ENCODE measurements around the gene GPR21.
A peak's percentile ranks its signal among the peaks of the same experiment; 100 is the strongest.

Gene GPR21

GRCh38 chr9:123073441-123073840 lies 40.0 kb downstream of the GPR21 start:
- no peak for DNase-seq (ENCODE audit: low spot score)
- TF ChIP-seq CTCF (IDR thresholded peaks at IDR 0.05; ENCODE audit: extremely low read depth, insufficient read depth, missing control alignments) = no peak
- in situ Hi-C loops (cut with MboI; ENCODE audit: low pct_unique_long_range_greater_than_20kb, low sequenced_read_pairs, unreplicated experiment) = no loop called here

GRCh38 chr9:123073991-123074422 lies 40.5 kb downstream of the GPR21 start:
- in situ Hi-C loops (cut with MboI; ENCODE audit: low pct_unique_long_range_greater_than_20kb, low sequenced_read_pairs, unreplicated experiment) = no loop called here
- no peak for TF ChIP-seq CTCF (IDR thresholded peaks at IDR 0.05; ENCODE audit: extremely low read depth, insufficient read depth, missing control alignments)
- DNase-seq (ENCODE audit: low spot score) = no peak

GRCh38 chr9:123074628-123075027 lies 41.2 kb downstream of the GPR21 start:
- TF ChIP-seq CTCF (IDR thresholded peaks at IDR 0.05; ENCODE audit: extremely low read depth, insufficient read depth, missing control alignments) = no peak
- in situ Hi-C loops (cut with MboI; ENCODE audit: low pct_unique_long_range_greater_than_20kb, low sequenced_read_pairs, unreplicated experiment) = no loop called here
- no peak for DNase-seq (ENCODE audit: low spot score)

- no peak for DNase-seq (ENCODE audit: low spot score)
- no peak for TF ChIP-seq CTCF (IDR thresholded peaks at IDR 0.05; ENCODE audit: extremely low read depth, insufficient read depth, missing control alignments)
- in situ Hi-C loops (cut with MboI; ENCODE audit: low pct_unique_long_range_greater_than_20kb, low sequenced_read_pairs, unreplicated experiment) = loop anchor here (5.0 to 10.0 kb wide), 2 partner anchors 144 to 272 kb away; no protein-coding TSS in a partner anchor
These were observed 47.0 kb downstream of the GPR21 start for GRCh38 chr9:123080444-123080843.

- in situ Hi-C loops (cut with MboI; ENCODE audit: low pct_unique_long_range_greater_than_20kb, low sequenced_read_pairs, unreplicated experiment) = loop anchor here (5.0 to 10.0 kb wide), 2 partner anchors 143 to 270 kb away; no protein-coding TSS in a partner anchor
- peak; percentile 70 for TF ChIP-seq CTCF (IDR thresholded peaks at IDR 0.05; ENCODE audit: extremely low read depth, insufficient read depth, missing control alignments)
- DNase-seq (ENCODE audit: low spot score) = no peak
These were observed 48.4 kb downstream of the GPR21 start for GRCh38 chr9:123081824-123082223.

- in situ Hi-C loops (cut with MboI; ENCODE audit: low pct_unique_long_range_greater_than_20kb, low sequenced_read_pairs, unreplicated experiment) = loop anchor here (5.0 to 10.0 kb wide), 2 partner anchors 141 to 269 kb away; no protein-coding TSS in a partner anchor
- no peak for TF ChIP-seq CTCF (IDR thresholded peaks at IDR 0.05; ENCODE audit: extremely low read depth, insufficient read depth, missing control alignments)
These were observed 50.2 kb downstream of the GPR21 start for GRCh38 chr9:123083680-123084079.

More at GRCh38 chr9:123083680-123084079, 50.2 kb downstream of the GPR21 start:
- DNase-seq (ENCODE audit: low spot score) = no peak

Data from GM13977 (cell line).